ENCODE results near the gene NUDT12.

The NUDT12 gene

GRCh38 chr5:103539376-103540330 lies 22.9 kb downstream of the NUDT12 start:
- peak; percentile 45 for DNase-seq

GRCh38 chr5:103532086-103532734 lies 30.4 kb downstream of the NUDT12 start:
- peak; percentile 53 for DNase-seq

GRCh38 chr5:103526164-103526915 lies 36.2 kb downstream of the NUDT12 start:
- peak; percentile 80 for DNase-seq

GRCh38 chr5:103525361-103525760 lies 37.2 kb downstream of the NUDT12 start:
- DNase-seq = peak; percentile 19

GRCh38 chr5:103523319-103523718 lies 39.3 kb downstream of the NUDT12 start:
- no peak for DNase-seq

- no peak for DNase-seq
These were observed 40.0 kb downstream of the NUDT12 start for GRCh38 chr5:103522586-103522985.

- peak; percentile 31 for DNase-seq
These were observed 43.0 kb downstream of the NUDT12 start for GRCh38 chr5:103519550-103519949.

- DNase-seq = no peak
These were observed 48.2 kb downstream of the NUDT12 start for GRCh38 chr5:103514371-103514770.

- no peak for DNase-seq
These were observed 48.9 kb downstream of the NUDT12 start for GRCh38 chr5:103513701-103514100.

- DNase-seq = no peak
These were observed 50.1 kb downstream of the NUDT12 start for GRCh38 chr5:103512500-103512899.

- no peak for DNase-seq
These were observed 51.1 kb downstream of the NUDT12 start for GRCh38 chr5:103511554-103511885.

GRCh38 chr5:103510851-103511553 lies 51.6 kb downstream of the NUDT12 start:
- DNase-seq = no peak

GRCh38 chr5:103505581-103506305 lies 56.8 kb downstream of the NUDT12 start:
- no peak for DNase-seq

- no peak for DNase-seq
These were observed 59.5 kb downstream of the NUDT12 start for GRCh38 chr5:103503066-103503465.

GRCh38 chr5:103502662-103503061 lies 59.9 kb downstream of the NUDT12 start:
- no peak for DNase-seq
